GM11168 (cell line): ENCODE data around the gene SHLD1.
"Not testable (repeated sequence)": the region's sequence is repeated elsewhere in the genome, so short reads cannot be mapped to it uniquely, and the experiment has no call there.

Source experiments
- in situ Hi-C: fragments of 300-500 bp; cut with MboI; formaldehyde crosslinking; loops from one replicate; pipeline ENCODE4 v1.12.0; 2022; ENCODE audit warnings: low sequenced_read_pairs; ENCODE audit not compliant: unreplicated experiment

SHLD1 gene

DNA sequence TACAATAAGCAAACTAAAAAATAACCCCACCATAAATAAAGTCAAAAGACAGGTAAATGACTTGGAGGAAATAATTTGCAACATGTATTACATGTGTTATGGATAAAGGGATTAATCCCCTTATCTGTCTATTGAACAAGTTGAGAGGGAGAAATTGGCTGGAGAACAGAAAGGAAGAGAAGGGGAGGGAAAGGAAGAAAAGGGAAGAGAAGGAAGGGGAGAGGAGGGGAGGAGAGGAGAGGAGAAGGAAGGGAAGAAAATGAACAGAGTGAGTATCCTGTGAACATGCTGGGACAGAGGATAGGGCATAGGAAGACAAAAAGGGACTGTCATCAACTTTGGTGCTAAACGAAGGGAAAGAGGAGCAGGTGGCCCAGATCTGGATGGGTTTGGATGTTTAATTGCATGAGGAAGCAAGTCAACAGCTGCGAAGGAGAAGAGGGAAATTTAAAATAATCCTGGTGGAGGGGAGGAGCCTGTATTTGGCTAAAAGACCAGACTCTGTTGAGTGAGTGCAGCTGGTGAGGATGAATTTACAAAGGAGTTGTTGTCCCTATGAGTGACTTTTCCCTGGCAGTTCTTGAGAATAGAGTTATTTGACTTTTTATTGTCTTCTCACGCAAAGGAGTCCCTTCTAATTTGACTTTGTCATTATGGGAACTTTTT lies 14.2 kb upstream of the SHLD1 start:
- in situ Hi-C loops: no loop called here

DNA sequence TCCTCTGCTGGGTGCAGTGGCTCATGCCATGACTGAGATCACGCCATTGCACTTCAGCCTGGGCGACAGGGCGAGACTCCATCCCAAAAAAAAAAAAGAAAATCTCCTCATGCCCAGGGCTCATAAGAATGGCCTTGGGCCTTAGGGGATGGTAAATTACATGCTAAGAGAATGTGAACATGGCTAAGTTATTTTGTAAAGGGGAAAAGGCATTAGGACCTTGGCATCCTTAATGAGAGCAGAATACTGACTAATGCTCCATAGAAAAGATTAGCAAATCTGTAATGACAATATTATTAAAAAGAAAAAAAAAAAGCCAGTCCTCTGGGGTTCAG lies 12.6 kb upstream of the SHLD1 start:
- in situ Hi-C loops: no loop called here

DNA sequence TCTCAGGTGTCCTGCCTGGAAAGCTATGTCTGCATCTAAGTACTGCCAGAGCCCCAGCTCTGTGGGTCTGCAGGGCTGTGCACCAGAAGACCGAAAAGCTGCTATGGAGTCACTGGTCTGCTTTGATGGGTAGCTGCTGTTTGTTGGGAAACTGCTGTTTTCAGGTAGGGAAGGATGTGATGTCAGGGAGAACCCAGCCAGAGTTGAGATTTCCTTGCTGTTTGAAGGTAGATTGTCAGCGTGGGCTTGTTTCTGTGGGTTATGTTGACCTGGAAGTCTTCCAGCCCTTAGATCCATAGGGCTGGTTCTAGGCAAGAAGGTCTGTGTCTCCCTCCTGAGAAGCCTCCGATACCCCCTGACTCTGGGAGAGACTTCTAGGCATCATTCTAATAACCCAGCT lies 12.2 kb upstream of the SHLD1 start:
- in situ Hi-C loops: no loop called here

DNA sequence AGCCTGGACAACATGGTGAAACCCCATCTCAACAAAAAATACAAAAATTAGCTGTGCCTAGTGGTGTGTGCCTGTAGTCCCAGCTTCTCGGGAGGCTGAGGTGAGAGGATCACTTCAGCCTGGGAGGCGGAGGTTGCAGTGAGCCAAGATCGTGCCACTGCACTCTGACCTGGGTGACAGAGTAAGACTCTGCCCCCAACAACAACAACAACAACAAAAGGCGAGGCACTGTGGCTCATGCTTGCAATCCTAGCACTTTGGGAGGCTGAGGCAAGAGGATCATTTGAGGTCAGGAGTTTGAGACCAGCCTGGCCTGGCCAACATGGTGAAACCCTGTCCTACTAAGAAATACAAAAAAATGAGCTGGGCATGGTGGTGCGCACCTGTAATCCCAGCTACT lies 9.6 kb upstream of the SHLD1 start:
- in situ Hi-C loops: not testable (repeated sequence)

DNA sequence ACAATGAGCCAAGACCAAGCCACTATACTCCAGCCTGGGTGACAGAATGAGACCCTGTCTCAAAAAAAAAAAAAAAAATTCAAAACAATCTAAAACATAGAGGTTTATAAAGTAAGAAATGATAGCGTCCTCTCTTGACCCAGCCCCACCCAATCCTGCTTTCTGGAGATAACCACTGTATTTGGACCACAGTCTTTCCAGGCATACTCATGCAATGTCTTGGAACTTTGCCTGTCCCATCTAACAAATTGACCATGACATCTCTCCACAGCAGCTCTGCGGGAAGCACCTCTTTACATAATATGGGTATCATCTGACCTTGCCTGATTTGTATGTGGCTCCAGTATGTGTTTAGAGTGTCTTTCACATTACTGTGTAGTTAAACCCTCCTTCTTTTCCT lies 9.1 kb upstream of the SHLD1 start:
- in situ Hi-C loops: no loop called here

DNA sequence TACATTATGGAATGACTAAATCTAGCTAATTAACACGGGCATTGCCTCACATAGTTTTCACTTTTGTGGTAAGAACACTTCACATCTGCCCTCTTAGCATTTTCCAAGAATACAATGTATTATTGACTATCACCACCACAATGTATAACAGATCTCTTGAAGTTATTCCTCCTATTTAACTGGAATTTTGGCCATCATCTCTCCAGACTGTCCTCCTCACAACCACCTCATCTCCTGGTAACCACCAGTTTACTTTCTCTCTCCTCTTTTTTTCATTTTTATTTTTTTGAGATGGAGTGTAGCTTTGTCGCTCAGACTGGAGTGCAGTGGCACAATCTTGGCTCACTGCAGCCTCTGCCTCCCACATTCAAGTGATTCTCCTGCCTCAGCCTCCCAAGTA lies 8.2 kb upstream of the SHLD1 start:
- in situ Hi-C loops: no loop called here

DNA sequence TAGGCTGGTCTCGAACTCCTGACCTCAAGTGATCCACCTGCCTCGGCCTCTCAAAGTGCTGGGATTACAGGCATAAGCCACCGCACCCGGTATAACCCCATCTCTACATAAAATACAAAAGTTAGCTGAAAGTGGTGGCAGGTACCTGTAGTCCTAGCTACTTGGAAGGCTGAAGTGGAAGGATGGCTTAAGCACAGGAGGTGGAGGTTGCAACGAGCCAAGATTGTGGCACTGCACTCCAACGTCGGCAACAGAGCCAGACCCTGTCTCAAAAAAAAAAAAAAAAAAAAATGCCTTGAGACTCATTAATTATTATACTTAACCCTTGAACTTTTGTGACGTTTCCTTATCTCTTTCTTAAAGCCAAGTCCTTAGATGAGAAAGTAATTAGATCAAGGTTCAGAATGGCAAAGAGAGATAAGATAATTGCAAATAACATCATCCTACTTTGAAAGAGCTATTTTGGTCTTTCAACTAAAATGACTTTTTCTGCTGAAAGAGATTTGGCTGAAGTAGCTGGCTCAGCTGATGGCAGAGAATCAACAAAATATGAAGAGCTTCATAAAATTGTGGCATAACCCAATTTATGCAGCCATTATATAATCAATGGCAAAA lies 4.7 kb upstream of the SHLD1 start:
- in situ Hi-C loops: no loop called here

DNA sequence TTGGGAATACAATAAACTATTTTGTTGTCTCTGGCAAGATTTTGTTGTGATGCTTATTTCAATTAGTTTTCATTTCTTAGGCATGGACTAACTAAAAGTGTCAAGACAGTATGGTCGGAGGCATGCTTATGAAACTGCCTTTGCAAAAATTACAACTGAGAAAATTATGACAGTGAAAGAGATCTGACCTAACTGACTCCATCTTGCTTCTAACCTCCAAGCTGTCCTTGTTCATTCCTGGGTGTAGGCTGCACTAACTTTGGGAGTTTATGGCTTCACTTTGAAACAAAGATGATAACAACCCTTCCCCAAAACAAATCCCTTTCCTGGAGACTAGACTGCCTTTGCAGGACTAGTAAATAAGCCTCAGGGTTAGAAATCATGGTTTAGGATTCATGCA lies 4.1 kb upstream of the SHLD1 start:
- in situ Hi-C loops: no loop called here

DNA sequence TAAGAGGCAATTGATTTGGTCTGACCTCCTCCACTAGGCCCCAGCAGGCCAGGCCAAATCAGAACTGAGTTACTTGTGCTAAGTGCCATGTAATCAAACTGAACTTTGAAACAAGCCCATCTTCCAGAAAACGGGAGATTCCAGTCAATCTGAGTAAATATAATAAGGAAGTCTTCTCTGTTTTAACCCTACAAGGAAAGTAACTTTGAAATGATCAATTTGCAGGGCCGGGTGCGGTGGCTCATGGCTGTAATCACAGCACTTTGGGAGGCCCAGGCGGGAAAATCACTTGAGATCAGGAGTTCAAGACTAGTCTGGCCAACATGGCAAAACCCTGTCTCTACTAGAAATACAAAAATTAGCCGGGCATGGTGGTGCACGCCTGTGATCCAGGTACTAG lies 2.0 kb upstream of the SHLD1 start:
- in situ Hi-C loops: no loop called here

DNA sequence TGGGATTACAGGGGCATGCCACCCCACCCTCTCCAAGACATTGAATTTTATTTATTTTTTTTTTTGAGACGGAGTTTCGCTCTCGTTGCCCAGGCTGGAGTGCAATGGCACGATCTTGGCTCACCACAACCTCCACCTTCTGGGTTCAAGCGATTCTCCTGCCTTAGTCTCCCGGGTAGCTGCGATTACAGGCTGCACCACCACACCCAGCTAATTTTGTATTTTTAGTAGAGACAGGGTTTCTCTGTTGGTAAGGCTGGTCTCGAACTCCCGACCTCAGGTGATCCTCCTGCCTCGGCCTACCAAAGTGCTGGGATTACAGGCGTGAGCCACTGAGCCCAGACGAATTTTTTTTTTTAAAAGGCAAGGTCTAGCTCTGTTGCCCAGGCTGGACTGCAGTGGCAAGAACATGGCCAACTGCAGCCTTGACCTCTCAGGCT lies 669 bp upstream of the SHLD1 start:
- in situ Hi-C loops: not testable (repeated sequence)

DNA sequence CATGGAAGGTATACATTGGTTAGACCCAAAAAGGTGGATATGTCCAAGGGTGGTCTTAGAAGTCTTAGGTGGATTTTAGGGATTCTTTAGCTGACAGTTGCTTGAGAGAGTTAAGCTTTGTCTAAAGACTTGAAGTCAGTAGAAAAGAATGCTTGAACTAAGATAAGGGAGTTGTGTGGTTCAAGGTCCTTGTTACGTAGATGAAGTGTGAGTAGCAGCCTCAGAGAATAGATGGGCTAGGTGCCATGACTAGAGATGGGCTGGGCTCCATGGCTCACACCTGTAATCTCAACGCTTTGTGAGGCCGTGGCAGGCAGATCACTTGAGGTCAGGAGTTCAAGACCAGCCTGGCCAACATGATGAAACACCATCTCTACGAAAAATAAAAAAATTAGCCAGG lies 1.7 kb downstream of the SHLD1 start:
- in situ Hi-C loops: no loop called here

DNA sequence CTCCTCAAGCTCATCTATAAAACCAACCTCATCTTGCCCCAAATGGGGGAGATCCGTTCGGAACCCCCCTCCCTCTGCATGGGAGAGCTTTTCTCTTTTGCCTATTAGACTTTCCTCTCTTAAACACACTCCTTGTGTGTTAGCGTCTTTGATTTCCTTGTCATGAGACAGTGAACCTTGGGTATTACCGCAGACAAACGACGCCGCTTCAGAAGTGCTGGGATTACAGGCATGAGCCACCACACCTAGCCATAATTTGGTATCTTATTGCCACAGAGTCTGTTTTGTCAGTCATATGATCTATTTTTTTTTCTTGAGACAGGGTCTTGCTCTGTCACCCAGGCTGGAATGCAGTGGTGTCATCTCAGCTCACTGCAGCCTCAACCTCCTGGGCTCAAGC lies 3.6 kb downstream of the SHLD1 start:
- in situ Hi-C loops: no loop called here

DNA sequence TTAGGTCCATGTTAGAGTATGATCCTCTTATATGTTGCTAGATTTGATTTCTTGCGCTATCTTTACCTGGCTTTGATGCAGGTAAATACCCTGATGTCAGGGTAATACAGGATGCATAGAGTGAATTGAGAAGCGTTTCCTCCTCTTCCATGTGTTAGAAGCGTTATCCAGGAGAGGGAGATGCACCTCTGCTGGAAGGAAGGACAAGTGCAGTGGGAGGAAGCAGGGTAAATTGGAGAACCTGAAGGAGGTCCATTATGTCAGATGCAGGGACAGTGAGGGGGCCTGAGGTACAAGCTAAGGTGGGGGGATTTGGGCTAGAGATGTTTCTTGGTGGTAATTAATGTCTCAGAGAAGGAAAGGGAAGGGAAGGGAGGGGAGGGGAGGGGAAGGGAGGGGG lies 7.7 kb downstream of the SHLD1 start:
- in situ Hi-C loops: no loop called here

DNA sequence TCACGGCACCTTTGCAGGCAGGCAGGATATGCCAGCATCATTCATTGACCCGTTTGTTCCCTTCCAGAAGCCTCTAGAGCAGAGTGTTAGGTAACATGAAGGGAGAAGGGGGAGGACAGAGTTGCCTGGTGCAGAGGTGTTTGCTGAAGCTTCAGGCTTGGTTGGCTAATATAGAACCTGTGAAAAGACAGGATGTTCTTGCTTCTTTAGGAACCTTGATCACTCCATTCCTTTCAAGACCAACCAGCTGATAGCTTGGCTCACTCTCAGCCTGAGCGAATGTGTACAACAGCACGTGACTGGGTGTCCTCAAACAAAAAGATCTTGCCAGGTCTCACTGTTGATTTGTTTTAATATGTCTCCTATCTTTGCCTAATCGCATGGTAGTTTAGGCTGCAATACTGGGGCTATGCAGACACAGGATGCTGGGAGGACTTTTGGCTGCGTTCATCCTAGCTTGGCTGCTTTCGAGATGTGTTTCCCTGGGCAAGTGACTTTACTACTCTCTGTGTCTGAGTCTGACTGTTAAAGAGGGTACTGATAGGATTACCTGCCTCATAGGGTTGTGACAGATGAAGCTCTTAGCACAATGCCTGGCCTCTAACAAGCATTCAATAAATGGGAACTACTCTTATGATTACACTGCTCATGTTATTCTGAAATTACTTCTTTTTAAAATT lies 16.0 kb downstream of the SHLD1 start:
- in situ Hi-C loops: no loop called here

DNA sequence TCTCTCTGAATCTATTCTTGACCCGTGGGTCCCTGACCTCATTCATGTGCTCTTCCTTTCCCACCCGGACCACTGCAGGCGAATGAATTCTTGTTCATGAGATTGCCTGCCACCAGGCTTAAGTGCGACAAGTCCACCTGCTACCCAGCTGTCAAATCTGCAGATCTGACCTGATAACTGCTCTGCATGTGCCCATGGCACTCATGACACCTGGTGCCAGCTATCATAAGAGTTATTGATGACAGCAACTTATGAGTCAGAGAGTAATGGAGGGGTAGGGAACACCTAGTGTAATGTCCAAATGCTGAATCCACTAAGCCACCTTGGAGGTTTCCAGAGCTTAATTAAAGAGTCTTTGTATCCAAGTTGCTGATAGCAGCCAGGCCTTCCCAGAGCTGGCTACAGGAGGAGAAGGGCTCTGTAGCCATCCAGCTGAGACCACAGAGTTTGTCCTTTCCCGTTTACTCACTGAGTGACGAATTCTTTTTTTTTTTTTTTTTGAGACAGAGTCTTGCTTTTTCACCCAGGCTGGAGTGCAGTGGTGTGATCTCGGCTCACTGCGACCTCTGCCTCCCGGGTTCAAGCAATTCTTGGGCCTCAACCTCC lies 17.4 kb downstream of the SHLD1 start:
- in situ Hi-C loops: no loop called here

DNA sequence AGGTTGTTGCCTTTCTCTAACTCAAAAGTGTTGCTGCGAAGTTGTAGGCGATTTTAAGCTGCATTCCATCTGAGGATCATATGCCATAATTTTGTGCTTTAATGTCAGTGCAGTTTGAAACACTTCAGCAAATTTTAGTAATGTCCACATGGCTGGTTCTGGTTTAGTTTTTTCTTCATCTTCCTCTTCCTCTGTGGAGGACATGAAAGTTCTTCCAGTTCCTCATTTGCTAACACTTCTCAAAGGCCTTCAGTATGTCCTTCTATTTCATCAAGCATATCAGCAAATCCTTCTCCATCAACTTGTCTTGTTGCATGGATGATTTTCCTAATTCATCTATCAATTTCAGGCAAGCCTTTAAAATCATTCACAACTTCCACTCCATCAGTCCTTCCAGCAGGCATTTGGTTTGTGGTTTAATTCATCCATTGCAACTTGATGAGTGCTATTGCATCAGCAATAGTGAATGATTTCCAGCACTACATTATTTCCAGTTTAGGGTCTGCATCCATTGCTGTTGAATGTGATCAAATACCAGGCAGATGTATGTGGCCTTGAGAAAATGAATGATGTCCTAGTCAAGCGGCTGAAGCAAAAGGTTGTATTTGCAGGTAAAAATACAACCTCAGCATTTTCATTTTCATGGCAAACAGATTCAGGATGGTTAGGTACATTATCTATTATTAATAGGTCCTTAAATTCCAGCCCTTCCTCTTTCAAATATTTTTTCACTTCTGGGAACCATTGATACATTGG lies 20.2 kb downstream of the SHLD1 start:
- in situ Hi-C loops: loop anchor here (10.0 kb wide), 1 partner anchor 206 kb away; no protein-coding TSS in a partner anchor

DNA sequence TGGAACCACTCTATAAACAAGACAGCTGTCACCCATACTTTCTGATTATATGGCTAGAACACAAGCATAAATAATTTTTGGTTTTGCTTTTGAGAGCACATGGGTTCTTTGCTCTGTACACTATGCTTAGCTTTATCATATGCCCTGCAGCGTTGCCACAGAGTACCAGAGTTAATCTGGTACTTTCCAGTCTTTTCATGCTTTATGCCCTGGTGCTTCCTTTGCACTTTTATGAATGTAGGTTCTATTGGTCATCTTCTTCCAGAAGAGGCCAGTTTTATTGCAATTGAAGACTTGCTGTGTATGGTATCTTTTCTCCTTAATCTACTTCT lies 20.8 kb downstream of the SHLD1 start:
- in situ Hi-C loops: loop anchor here (10.0 kb wide), 1 partner anchor 206 kb away; no protein-coding TSS in a partner anchor

DNA sequence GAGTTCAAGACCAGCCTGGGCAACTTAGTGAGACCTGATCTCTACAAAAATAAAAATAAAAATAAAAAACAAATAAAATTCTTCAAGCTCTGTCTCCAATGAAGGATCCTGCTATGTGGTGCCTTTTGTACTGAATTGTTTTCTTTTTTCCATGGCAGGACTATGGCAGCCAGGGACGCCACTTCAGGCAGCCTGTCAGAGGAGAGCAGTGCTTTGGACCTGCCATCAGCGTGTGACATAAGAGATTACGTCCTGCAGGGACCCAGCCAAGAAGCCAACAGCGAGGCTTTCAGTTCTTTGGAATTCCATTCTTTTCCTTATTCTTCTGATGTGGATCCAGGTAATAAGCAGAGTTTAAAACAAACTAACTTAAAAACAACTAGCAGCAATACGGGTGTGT lies 22.5 kb downstream of the SHLD1 start:
- in situ Hi-C loops: loop anchor here (10.0 kb wide), 1 partner anchor 208 kb away; no protein-coding TSS in a partner anchor

DNA sequence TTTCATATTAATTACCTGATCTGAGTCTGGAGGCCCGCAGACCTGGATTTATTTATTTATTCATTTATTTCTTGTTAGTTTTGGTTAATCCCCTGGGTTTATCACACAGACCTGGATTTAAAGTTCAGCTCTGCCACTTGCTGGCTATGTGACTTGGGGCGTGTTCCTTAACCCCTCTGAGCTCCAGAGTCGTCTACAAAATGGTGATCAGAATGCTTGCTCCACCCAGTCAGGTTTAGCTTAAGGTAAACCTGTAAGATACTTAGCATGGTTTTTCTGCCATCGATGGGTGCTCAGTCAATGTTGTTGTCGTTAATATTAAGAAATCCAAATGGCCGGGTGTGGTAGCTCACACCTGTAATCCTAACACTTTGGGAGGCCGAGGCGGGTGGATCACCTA lies 23.4 kb downstream of the SHLD1 start:
- in situ Hi-C loops: loop anchor here (10.0 kb wide), 1 partner anchor 209 kb away; no protein-coding TSS in a partner anchor

DNA sequence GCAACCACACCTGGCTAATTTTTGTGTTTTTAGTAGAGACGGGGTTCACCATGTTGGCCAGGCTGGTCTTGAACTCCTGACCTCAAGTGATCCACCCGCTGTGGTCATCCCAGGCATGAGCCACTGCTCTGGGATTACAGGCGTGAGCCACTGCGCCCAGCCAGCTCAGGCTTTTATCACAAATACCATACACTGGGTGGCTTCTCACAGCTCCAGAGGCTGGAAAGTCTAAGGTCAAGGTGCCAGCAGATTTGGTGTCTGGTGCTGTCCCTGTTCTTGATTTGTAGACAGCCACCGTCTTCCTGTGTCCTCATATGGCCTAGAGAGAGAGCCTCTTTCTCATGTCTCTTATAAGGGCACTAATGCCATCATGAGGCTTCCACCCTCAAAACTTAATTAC lies 25.9 kb downstream of the SHLD1 start:
- in situ Hi-C loops: loop anchor here (10.0 kb wide), 1 partner anchor 211 kb away; no protein-coding TSS in a partner anchor
